IMR-90 (cell line): ENCODE results near the gene KRT72. TPM values are rescaled to one million over a fixed set of nuclear protein-coding genes. Genes with fewer than 3 reads are reported as not detected.

Source experiments
- ATAC-seq: fragments of 200-7000 bp; cut with Tn5 transposase; 2 replicates; pipeline ENCODE4 v1.9.1; 2020; ENCODE audit warnings: low read depth, mild to moderate bottlenecking, moderate library complexity
- BruUV-seq: library from RNA; stranded (reverse); fragments of 400-500 nt; replicated peaks from 2 replicates; lab custom pipeline; 2021; lab: Mats Ljungman, UMichigan
- CTCF ChIA-PET: fragments of 300-600 bp; formaldehyde crosslinking; extraction: SDS; loops from one replicate; lab custom pipeline; 2021; ENCODE audit warnings: antibody characterized with exemption; lab: Yijun Ruan, JAX
- POLR2A ChIA-PET: fragments of 300-600 bp; sonication (Branson Sonifier 250); formaldehyde crosslinking; loops from one replicate; lab custom pipeline; 2022; ENCODE audit warnings: antibody characterized with exemption; ENCODE audit not compliant: unreplicated experiment; lab: Charles Lee
- DNase-seq: peaks from one replicate; pipeline ENCODE4 v3.0.0; 2013
- H2AFZ ChIP-seq: replicated peaks from 2 replicates; pipeline ENCODE3; 2013; ENCODE audit warnings: low read length, mild to moderate bottlenecking; ENCODE audit not compliant: poor library complexity
- H2AK5ac ChIP-seq: 2 replicates; pipeline ENCODE4 v1.6.1; 2013; ENCODE audit warnings: low read depth, low read length, inconsistent platforms
- H2AK9ac ChIP-seq: replicated peaks from 2 replicates; pipeline ENCODE3; 2013; ENCODE audit warnings: mild to moderate bottlenecking, low read depth, low read length, moderate library complexity; ENCODE audit not compliant: poor library complexity
- H2BK120ac ChIP-seq: 2 replicates; pipeline ENCODE4 v1.6.1; 2013; ENCODE audit warnings: low read depth, low read length, inconsistent platforms
- H2BK15ac ChIP-seq: 3 replicates; pipeline ENCODE4 v1.6.1; 2013; ENCODE audit warnings: low read depth, low read length, inconsistent platforms
- H2BK20ac ChIP-seq: 2 replicates; pipeline ENCODE4 v1.6.1; 2013; ENCODE audit warnings: low read depth, mild to moderate bottlenecking, inconsistent platforms, low read length, moderate library complexity
- H2BK5ac ChIP-seq: 2 replicates; pipeline ENCODE4 v1.6.1; 2013; ENCODE audit warnings: mild to moderate bottlenecking, low read depth, low read length, inconsistent platforms; ENCODE audit not compliant: poor library complexity, severe bottlenecking
- H3K14ac ChIP-seq: replicated peaks from 2 replicates; pipeline ENCODE4 v1.6.1; 2013; ENCODE audit warnings: low read depth, low read length, inconsistent platforms
- H3K18ac ChIP-seq: 2 replicates; pipeline ENCODE4 v1.6.1; 2013; ENCODE audit warnings: low read depth, low read length, control low read depth
- H3K23ac ChIP-seq: 2 replicates; pipeline ENCODE4 v1.6.1; 2013; ENCODE audit warnings: low read depth, low read length, inconsistent platforms
- H3K27ac ChIP-seq: 2 replicates; pipeline ENCODE4 v1.5.1; 2013; ENCODE audit warnings: mild to moderate bottlenecking, control low read depth, low read length; ENCODE audit not compliant: insufficient read depth
- H3K27me3 ChIP-seq: 2 replicates; pipeline ENCODE4 v1.6.1; 2013; ENCODE audit warnings: low read length; ENCODE audit not compliant: control insufficient read depth, insufficient read depth
- H3K36me3 ChIP-seq: 2 replicates; pipeline ENCODE4 v1.6.1; 2013; ENCODE audit warnings: low read length, mixed read lengths; ENCODE audit not compliant: control insufficient read depth, insufficient read depth
- H3K4ac ChIP-seq: 2 replicates; pipeline ENCODE4 v1.6.1; 2013; ENCODE audit warnings: low read depth, low read length, inconsistent platforms
- H3K4me1 ChIP-seq: 2 replicates; pipeline ENCODE4 v1.6.1; 2013; ENCODE audit warnings: low read length, mixed read lengths; ENCODE audit not compliant: control insufficient read depth, insufficient read depth
- H3K4me2 ChIP-seq: 2 replicates; pipeline ENCODE4 v1.6.1; 2013; ENCODE audit warnings: low read depth, mild to moderate bottlenecking, control low read depth, low read length, moderate library complexity
- H3K4me3 ChIP-seq: 2 replicates; pipeline ENCODE4 v1.5.1; 2013; ENCODE audit warnings: low read depth, mild to moderate bottlenecking, control low read depth, low read length, moderate library complexity; ENCODE audit not compliant: insufficient read depth
- H3K56ac ChIP-seq: 2 replicates; pipeline ENCODE4 v1.6.1; 2013; ENCODE audit warnings: low read length, inconsistent platforms; ENCODE audit not compliant: insufficient read depth; ENCODE audit errors: extremely low read depth
- H3K79me1 ChIP-seq, 2 experiments: 2 replicates each; pipeline ENCODE4 v1.6.1; 2013; ENCODE audit warnings: low read length in 2 of 2, inconsistent platforms in 1 of 2, low read depth in 1 of 2
- H3K9ac ChIP-seq: 2 replicates; pipeline ENCODE4 v1.6.1; 2013; ENCODE audit warnings: low read depth, low read length, control low read depth
- H3K9me1 ChIP-seq: 2 replicates; pipeline ENCODE4 v1.6.1; 2013; ENCODE audit warnings: low read length, inconsistent platforms; ENCODE audit not compliant: insufficient read depth
- H3K9me3 ChIP-seq: 2 replicates; pipeline ENCODE4 v1.6.1; 2013; ENCODE audit warnings: low read length; ENCODE audit not compliant: control insufficient read depth, insufficient read depth
- H4K20me1 ChIP-seq: 2 replicates; pipeline ENCODE4 v1.6.1; 2013; ENCODE audit warnings: low read length, inconsistent platforms; ENCODE audit not compliant: insufficient read depth
- H4K5ac ChIP-seq: 2 replicates; pipeline ENCODE4 v1.6.1; 2013; ENCODE audit warnings: mild to moderate bottlenecking, low read depth, low read length, control low read depth
- H4K8ac ChIP-seq, 2 experiments: 2 replicates each; pipeline ENCODE4 v1.6.1; 2013; ENCODE audit warnings: low read depth in 2 of 2, low read length in 2 of 2, control low read depth in 1 of 2, inconsistent platforms in 1 of 2
- H4K91ac ChIP-seq: 2 replicates; pipeline ENCODE4 v1.6.1; 2013; ENCODE audit warnings: low read depth, low read length, inconsistent platforms; ENCODE audit not compliant: insufficient read depth
- BHLHE40 ChIP-seq: fragments of 150-350 bp; IDR thresholded peaks from 2 replicates; pipeline ENCODE4 v1.6.1; 2016; ENCODE audit warnings: mild to moderate bottlenecking, low read depth, low read length
- CEBPB ChIP-seq: IDR thresholded peaks from 2 replicates; pipeline ENCODE4 v1.6.1; 2012; ENCODE audit warnings: low read depth, low read length, improper control_type of control experiment
- ELK1 ChIP-seq: fragments of 150-350 bp; IDR thresholded peaks from 2 replicates; pipeline ENCODE4 v1.6.1; 2016; ENCODE audit warnings: low read depth, mild to moderate bottlenecking, low read length, moderate library complexity, borderline replicate concordance
- FOS ChIP-seq: fragments of 150-350 bp; IDR thresholded peaks from 2 replicates; pipeline ENCODE4 v1.6.1; 2016; ENCODE audit warnings: low read depth, low read length
- MAFK ChIP-seq: IDR thresholded peaks from 2 replicates; pipeline ENCODE4 v1.6.1; 2012; ENCODE audit warnings: low read depth, low read length, improper control_type of control experiment
- MAZ ChIP-seq: IDR thresholded peaks from 2 replicates; pipeline ENCODE4 v1.6.1; 2012; ENCODE audit warnings: low read depth, mild to moderate bottlenecking, low read length, improper control_type of control experiment, moderate library complexity, borderline replicate concordance
- NFE2L2 ChIP-seq: fragments of 150-350 bp; IDR thresholded peaks from 2 replicates; pipeline ENCODE4 v1.6.1; 2016; ENCODE audit warnings: low read depth, mild to moderate bottlenecking, low read length
- RAD21 ChIP-seq: IDR thresholded peaks from 2 replicates; pipeline ENCODE4 v1.6.1; 2012; ENCODE audit warnings: low read length, improper control_type of control experiment
- RCOR1 ChIP-seq: IDR thresholded peaks from 2 replicates; pipeline ENCODE4 v1.6.1; 2012; ENCODE audit warnings: mild to moderate bottlenecking, low read length, improper control_type of control experiment; ENCODE audit not compliant: insufficient replicate concordance
- RFX5 ChIP-seq: IDR thresholded peaks from 2 replicates; pipeline ENCODE4 v1.8.0; 2012; ENCODE audit warnings: low read depth, mild to moderate bottlenecking, low read length, moderate library complexity
- SMC3 ChIP-seq: fragments of 150-350 bp; IDR thresholded peaks from 2 replicates; pipeline ENCODE4 v1.6.1; 2016; ENCODE audit warnings: low read depth, mild to moderate bottlenecking, antibody characterized with exemption, low read length, moderate library complexity
- USF2 ChIP-seq: fragments of 150-350 bp; IDR thresholded peaks from 2 replicates; pipeline ENCODE4 v1.6.1; 2017; ENCODE audit warnings: mild to moderate bottlenecking, antibody characterized with exemption, low read length, low read depth
- WGBS, 2 experiments: methylation state at CpG; one replicate each; pipeline versions ENCODE4 v1.1.5 to v1.1.7; 2013; ENCODE audit warnings: missing lambda C conversion rate in 2 of 2; ENCODE audit not compliant: insufficient read length in 1 of 2; ENCODE audit errors: extremely low coverage in 2 of 2; 5-methylcytosine and 5-hydroxymethylcytosine counted together
- dilution Hi-C: fragments of 300-500 bp; cut with HindIII; formaldehyde crosslinking; loops from one replicate; pipeline ENCODE4 v1.14.3; 2018; ENCODE audit warnings: low sequenced_read_pairs; ENCODE audit not compliant: unreplicated experiment
- in situ Hi-C: fragments of 300-500 bp; cut with MboI; formaldehyde crosslinking; loops from 3 replicates; pipeline ENCODE4 v1.14.3; 2019; ENCODE audit warnings: low sequenced_read_pairs, inconsistent platforms, mixed read lengths
- intact Hi-C: fragments of 100-400 bp; cut with micrococcal nuclease; formaldehyde crosslinking; loops from 2 replicates; pipeline ENCODE4 v1.10.0; 2022
- polyA plus RNA-seq, 3 experiments: library from polyadenylated mRNA; depleted of rRNA; stranded (reverse); fragments of >200 nt; gene quantifications; 2 replicates each; pipeline ENCODE4 v1.2.3, GENCODE V29; 2012; ENCODE audit warnings: low replicate concordance in 1 of 3
- total RNA-seq: library from RNA; depleted of rRNA; stranded (reverse); fragments of >200 nt; gene quantifications from 2 replicates; pipeline ENCODE4 v1.2.3, GENCODE V29; 2012
- TF ChIP-seq, protein P1 (sequence below): conservative IDR thresholded peaks from 2 replicates; pipeline ENCODE4 v1.5.1; 2012; ENCODE audit warnings: mild to moderate bottlenecking, low read depth, low read length, improper control_type of control experiment

The KRT72 gene
- total and polyA plus RNA-seq, 2 of the 4 experiments (the other 2 are of a cell fraction) = not detected

- Histone ChIP-seq H4K20me1 (no peaks in the 10 kb centered on the region; the same call in 1 of the 2 replicates), H3K14ac (no peak overlapping the region), H4K8ac (no peak overlapping the region), H4K91ac (no peak overlapping the region), H3K9me1 (no peaks in the 10 kb centered on the region), H2BK15ac (no peak overlapping the region), H3K23ac (no peak overlapping the region), H3K27ac (no peak overlapping the region), H2AFZ (no peak overlapping the region), H2BK5ac (no peak overlapping the region), H2BK20ac (no peak overlapping the region), H3K4ac (no peak overlapping the region), H2AK5ac (no peak overlapping the region), H3K56ac (no peak overlapping the region), H2AK9ac (no peak overlapping the region), H3K18ac (no peak overlapping the region), H3K4me3 (no peak overlapping the region), H4K5ac (no peak overlapping the region), H3K4me1 (no peaks in the 10 kb centered on the region), H3K4me2 (no peak overlapping the region), H2BK120ac (no peak overlapping the region), H3K79me1 (no peaks in the 10 kb centered on the region), H3K36me3 (no peaks in the 10 kb centered on the region), H3K9ac (no peak overlapping the region), H3K27me3 (peaks cover 8% of the 10 kb centered on the region), H3K9me3 (no peaks in the 10 kb centered on the region)
- ChIA-PET POLR2A (no interaction called here), CTCF (no interaction called here)
- DNase-seq = no peak
- no TSS peak for BruUV-seq
- ATAC-seq = no peak
- dilution Hi-C loops = no loop called here
- in situ Hi-C loops = no loop called here
- intact Hi-C loops = no loop called here
- no CpG with 5 or more reads among the region's 2 CpGs for WGBS, 2 experiments
- TF ChIP-seq ELK1 (no peak), USF2 (no peak), BHLHE40 (no peak), FOS (no peak), NFE2L2 (no peak), MAFK (no peak), RFX5 (no peak), CEBPB (no peak), RCOR1 (no peak), SMC3 (no peak), RAD21 (no peak), MAZ (no peak)
- TF ChIP-seq, protein P1, sequence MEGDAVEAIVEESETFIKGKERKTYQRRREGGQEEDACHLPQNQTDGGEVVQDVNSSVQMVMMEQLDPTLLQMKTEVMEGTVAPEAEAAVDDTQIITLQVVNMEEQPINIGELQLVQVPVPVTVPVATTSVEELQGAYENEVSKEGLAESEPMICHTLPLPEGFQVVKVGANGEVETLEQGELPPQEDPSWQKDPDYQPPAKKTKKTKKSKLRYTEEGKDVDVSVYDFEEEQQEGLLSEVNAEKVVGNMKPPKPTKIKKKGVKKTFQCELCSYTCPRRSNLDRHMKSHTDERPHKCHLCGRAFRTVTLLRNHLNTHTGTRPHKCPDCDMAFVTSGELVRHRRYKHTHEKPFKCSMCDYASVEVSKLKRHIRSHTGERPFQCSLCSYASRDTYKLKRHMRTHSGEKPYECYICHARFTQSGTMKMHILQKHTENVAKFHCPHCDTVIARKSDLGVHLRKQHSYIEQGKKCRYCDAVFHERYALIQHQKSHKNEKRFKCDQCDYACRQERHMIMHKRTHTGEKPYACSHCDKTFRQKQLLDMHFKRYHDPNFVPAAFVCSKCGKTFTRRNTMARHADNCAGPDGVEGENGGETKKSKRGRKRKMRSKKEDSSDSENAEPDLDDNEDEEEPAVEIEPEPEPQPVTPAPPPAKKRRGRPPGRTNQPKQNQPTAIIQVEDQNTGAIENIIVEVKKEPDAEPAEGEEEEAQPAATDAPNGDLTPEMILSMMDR = no peak
Observed at GRCh38 chr12:52627395-52628110, 26.3 kb upstream of the KRT72 start.
